HEK293 (cell line): ENCODE results near the gene AOC2.

Source experiments
- BCL11A ChIP-seq: fragments of 450-650 bp; formaldehyde crosslinking; IDR thresholded peaks from 2 replicates; pipeline ENCODE4 v1.5.1; 2016; ENCODE audit warnings: low read depth, missing biosample characterization, missing genetic modification characterization
- BCL11B ChIP-seq: fragments of 450-650 bp; formaldehyde crosslinking; IDR thresholded peaks from 2 replicates; pipeline ENCODE4 v1.5.1; 2016; ENCODE audit warnings: low read depth, missing biosample characterization, missing genetic modification characterization
- GLI4 ChIP-seq: fragments of 450-650 bp; formaldehyde crosslinking; IDR thresholded peaks from 2 replicates; pipeline ENCODE4 v1.5.1; 2016; ENCODE audit warnings: missing biosample characterization, missing genetic modification characterization
- GLIS1 ChIP-seq: fragments of 450-650 bp; formaldehyde crosslinking; IDR thresholded peaks from 2 replicates; pipeline ENCODE4 v1.5.1; 2016; ENCODE audit warnings: missing biosample characterization, missing genetic modification characterization
- WT1 ChIP-seq: fragments of 450-650 bp; formaldehyde crosslinking; IDR thresholded peaks from 2 replicates; pipeline ENCODE4 v1.5.1; 2016; ENCODE audit warnings: missing biosample characterization, missing genetic modification characterization
- ZBTB8A ChIP-seq: fragments of 450-650 bp; formaldehyde crosslinking; IDR thresholded peaks from 2 replicates; pipeline ENCODE4 v1.5.1; 2016; ENCODE audit warnings: missing biosample characterization, missing genetic modification characterization
- ZNF10 ChIP-seq: fragments of 450-650 bp; formaldehyde crosslinking; IDR thresholded peaks from 2 replicates; pipeline ENCODE4 v1.5.1; 2017; ENCODE audit warnings: missing biosample characterization, missing genetic modification characterization
- ZNF18 ChIP-seq: fragments of 450-650 bp; formaldehyde crosslinking; IDR thresholded peaks from 2 replicates; pipeline ENCODE4 v1.5.1; 2016; ENCODE audit warnings: missing biosample characterization, missing genetic modification characterization
- ZNF202 ChIP-seq: fragments of 450-650 bp; formaldehyde crosslinking; IDR thresholded peaks from 2 replicates; pipeline ENCODE4 v1.5.1; 2016; ENCODE audit warnings: missing biosample characterization, missing genetic modification characterization, borderline replicate concordance
- ZNF335 ChIP-seq: fragments of 450-650 bp; formaldehyde crosslinking; conservative IDR thresholded peaks from 2 replicates; pipeline ENCODE4 v1.5.1; 2016; ENCODE audit warnings: missing biosample characterization, missing genetic modification characterization
- ZNF391 ChIP-seq: fragments of 450-650 bp; formaldehyde crosslinking; IDR thresholded peaks from 2 replicates; pipeline ENCODE4 v1.5.1; 2016; ENCODE audit warnings: low read depth, missing biosample characterization, missing genetic modification characterization, borderline replicate concordance
- ZNF433 ChIP-seq: fragments of 450-650 bp; formaldehyde crosslinking; IDR thresholded peaks from 2 replicates; pipeline ENCODE4 v1.5.1; 2016; ENCODE audit warnings: missing biosample characterization, missing genetic modification characterization, low read depth
- ZNF664 ChIP-seq: fragments of 450-650 bp; formaldehyde crosslinking; IDR thresholded peaks from 2 replicates; pipeline ENCODE4 v1.5.1; 2016; ENCODE audit warnings: missing biosample characterization, missing genetic modification characterization
- ZNF837 ChIP-seq: fragments of 450-650 bp; formaldehyde crosslinking; IDR thresholded peaks from 2 replicates; pipeline ENCODE4 v1.5.1; 2016; ENCODE audit warnings: missing biosample characterization, missing genetic modification characterization
- ZNF843 ChIP-seq: fragments of 450-650 bp; formaldehyde crosslinking; IDR thresholded peaks from 2 replicates; pipeline ENCODE4 v1.5.1; 2016; ENCODE audit warnings: missing biosample characterization, missing genetic modification characterization
- ZXDB ChIP-seq: fragments of 450-650 bp; formaldehyde crosslinking; IDR thresholded peaks from 2 replicates; pipeline ENCODE4 v1.5.1; 2016; ENCODE audit warnings: missing biosample characterization, missing genetic modification characterization
- TF ChIP-seq, protein P1 (sequence below): fragments of 450-650 bp; formaldehyde crosslinking; IDR thresholded peaks from 2 replicates; pipeline ENCODE4 v1.5.1; 2016; ENCODE audit warnings: missing biosample characterization, missing genetic modification characterization
- TF ChIP-seq, protein P2 (sequence below): fragments of 450-650 bp; formaldehyde crosslinking; IDR thresholded peaks from 2 replicates; pipeline ENCODE4 v1.5.1; 2016; ENCODE audit warnings: missing biosample characterization, missing genetic modification characterization, borderline replicate concordance
- TF ChIP-seq, protein P3 (sequence below): fragments of 450-650 bp; formaldehyde crosslinking; IDR thresholded peaks from 2 replicates; pipeline ENCODE4 v1.5.1; 2016; ENCODE audit warnings: missing biosample characterization, missing genetic modification characterization

The AOC2 gene

GRCh38 chr17:42832934-42833766 is 11.2 kb upstream of the AOC2 start, which contains the start of gene PSME3 (continued):
- TF ChIP-seq ZNF18 = peak; percentile 95
- TF ChIP-seq ZNF433 (tag by site-specific recombination) = no peak
- TF ChIP-seq ZNF335 (tag by site-specific recombination) = peak; percentile 95
- TF ChIP-seq ZNF664 = no peak; the same call in 1 of the 2 replicates
- TF ChIP-seq, protein P1, sequence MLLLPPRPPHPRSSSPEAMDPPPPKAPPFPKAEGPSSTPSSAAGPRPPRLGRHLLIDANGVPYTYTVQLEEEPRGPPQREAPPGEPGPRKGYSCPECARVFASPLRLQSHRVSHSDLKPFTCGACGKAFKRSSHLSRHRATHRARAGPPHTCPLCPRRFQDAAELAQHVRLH (tag by site-specific recombination) = peak; percentile 85
- TF ChIP-seq BCL11A (tag by site-specific recombination) = no peak
- peak; percentile 76 for TF ChIP-seq GLIS1 (tag by site-specific recombination)
- TF ChIP-seq ZBTB8A (tag by site-specific recombination) = peak; percentile 32
- peak; percentile 70 for TF ChIP-seq ZNF843
- TF ChIP-seq ZNF837 (tag by site-specific recombination) = no peak
- TF ChIP-seq, protein P2, sequence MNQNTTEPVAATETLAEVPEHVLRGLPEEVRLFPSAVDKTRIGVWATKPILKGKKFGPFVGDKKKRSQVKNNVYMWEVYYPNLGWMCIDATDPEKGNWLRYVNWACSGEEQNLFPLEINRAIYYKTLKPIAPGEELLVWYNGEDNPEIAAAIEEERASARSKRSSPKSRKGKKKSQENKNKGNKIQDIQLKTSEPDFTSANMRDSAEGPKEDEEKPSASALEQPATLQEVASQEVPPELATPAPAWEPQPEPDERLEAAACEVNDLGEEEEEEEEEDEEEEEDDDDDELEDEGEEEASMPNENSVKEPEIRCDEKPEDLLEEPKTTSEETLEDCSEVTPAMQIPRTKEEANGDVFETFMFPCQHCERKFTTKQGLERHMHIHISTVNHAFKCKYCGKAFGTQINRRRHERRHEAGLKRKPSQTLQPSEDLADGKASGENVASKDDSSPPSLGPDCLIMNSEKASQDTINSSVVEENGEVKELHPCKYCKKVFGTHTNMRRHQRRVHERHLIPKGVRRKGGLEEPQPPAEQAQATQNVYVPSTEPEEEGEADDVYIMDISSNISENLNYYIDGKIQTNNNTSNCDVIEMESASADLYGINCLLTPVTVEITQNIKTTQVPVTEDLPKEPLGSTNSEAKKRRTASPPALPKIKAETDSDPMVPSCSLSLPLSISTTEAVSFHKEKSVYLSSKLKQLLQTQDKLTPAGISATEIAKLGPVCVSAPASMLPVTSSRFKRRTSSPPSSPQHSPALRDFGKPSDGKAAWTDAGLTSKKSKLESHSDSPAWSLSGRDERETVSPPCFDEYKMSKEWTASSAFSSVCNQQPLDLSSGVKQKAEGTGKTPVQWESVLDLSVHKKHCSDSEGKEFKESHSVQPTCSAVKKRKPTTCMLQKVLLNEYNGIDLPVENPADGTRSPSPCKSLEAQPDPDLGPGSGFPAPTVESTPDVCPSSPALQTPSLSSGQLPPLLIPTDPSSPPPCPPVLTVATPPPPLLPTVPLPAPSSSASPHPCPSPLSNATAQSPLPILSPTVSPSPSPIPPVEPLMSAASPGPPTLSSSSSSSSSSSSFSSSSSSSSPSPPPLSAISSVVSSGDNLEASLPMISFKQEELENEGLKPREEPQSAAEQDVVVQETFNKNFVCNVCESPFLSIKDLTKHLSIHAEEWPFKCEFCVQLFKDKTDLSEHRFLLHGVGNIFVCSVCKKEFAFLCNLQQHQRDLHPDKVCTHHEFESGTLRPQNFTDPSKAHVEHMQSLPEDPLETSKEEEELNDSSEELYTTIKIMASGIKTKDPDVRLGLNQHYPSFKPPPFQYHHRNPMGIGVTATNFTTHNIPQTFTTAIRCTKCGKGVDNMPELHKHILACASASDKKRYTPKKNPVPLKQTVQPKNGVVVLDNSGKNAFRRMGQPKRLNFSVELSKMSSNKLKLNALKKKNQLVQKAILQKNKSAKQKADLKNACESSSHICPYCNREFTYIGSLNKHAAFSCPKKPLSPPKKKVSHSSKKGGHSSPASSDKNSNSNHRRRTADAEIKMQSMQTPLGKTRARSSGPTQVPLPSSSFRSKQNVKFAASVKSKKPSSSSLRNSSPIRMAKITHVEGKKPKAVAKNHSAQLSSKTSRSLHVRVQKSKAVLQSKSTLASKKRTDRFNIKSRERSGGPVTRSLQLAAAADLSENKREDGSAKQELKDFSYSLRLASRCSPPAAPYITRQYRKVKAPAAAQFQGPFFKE (tag by site-specific recombination) = no peak
- peak; percentile 23; the same call in 1 of the 2 replicates for TF ChIP-seq ZNF391
- TF ChIP-seq WT1 (tag by site-specific recombination) = peak; percentile 28; the same call in 1 of the 2 replicates
- peak; percentile 89 for TF ChIP-seq ZXDB (tag by site-specific recombination)
- TF ChIP-seq, protein P3, sequence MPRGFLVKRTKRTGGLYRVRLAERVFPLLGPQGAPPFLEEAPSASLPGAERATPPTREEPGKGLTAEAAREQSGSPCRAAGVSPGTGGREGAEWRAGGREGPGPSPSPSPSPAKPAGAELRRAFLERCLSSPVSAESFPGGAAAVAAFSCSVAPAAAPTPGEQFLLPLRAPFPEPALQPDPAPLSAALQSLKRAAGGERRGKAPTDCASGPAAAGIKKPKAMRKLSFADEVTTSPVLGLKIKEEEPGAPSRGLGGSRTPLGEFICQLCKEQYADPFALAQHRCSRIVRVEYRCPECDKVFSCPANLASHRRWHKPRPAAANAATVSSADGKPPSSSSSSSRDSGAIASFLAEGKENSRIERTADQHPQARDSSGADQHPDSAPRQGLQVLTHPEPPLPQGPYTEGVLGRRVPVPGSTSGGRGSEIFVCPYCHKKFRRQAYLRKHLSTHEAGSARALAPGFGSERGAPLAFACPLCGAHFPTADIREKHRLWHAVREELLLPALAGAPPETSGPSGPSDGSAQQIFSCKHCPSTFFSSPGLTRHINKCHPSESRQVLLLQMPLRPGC (tag by site-specific recombination) = 0 out of 2 replicates have a peak, but pooled peaks have one; percentile 12
- TF ChIP-seq GLI4 (tag by site-specific recombination) = no peak; the same call in 1 of the 2 replicates
- TF ChIP-seq BCL11B = peak; percentile 33; the same call in 1 of the 2 replicates
- TF ChIP-seq ZNF10 (tag by site-specific recombination) = peak; percentile 75
- TF ChIP-seq ZNF202 (tag by site-specific recombination) = no peak
